Lower leg skin (tissue), 4 donors: ENCODE measurements around the gene CCL23. TPM values are rescaled to one million over a fixed set of nuclear protein-coding genes. Genes with fewer than 3 reads are reported as not detected.
"Not testable (repeated sequence)": the region's sequence is repeated elsewhere in the genome, so short reads cannot be mapped to it uniquely, and the experiment has no call there.

Source experiments
- DNase-seq, 2 donors: peaks; one replicate each; pipeline ENCODE4 v3.0.0-alpha.2; 2019; ENCODE audit warnings: low spot score in 2 of 2
- H3K4me3 ChIP-seq: fragments of 200-600 bp; sonication (generic); 2 replicates; pipeline ENCODE4 v1.5.1; 2017; ENCODE audit warnings: mild to moderate bottlenecking, low read depth; ENCODE audit not compliant: poor library complexity, severe bottlenecking
- POLR2A ChIP-seq, 2 donors: fragments of 450-650 bp; IDR thresholded peaks; one replicate each; pipeline ENCODE4 v1.6.1; 2016 to 2017; ENCODE audit warnings: antibody characterized with exemption in 2 of 2, mild to moderate bottlenecking in 1 of 2, moderate library complexity in 1 of 2
- WGBS, 2 donors: methylation state at CpG; one replicate each; pipeline ENCODE4 v1.1.5; 2018; 5-methylcytosine and 5-hydroxymethylcytosine counted together
- intact Hi-C: fragments of 100-400 bp; cut with DNase I; formaldehyde crosslinking; loops from one replicate; pipeline ENCODE4 v1.15.0; 2023; ENCODE audit warnings: low total_unique reads
- total RNA-seq, 4 donors: library from RNA; depleted of rRNA; stranded (reverse); fragments of >200 nt; gene quantifications; one replicate each; pipeline ENCODE4 v1.1.0, GENCODE V29; 2016
- TF ChIP-seq, protein P1 (sequence below), 3 donors: fragments of 450-650 bp; IDR thresholded peaks; one replicate each; pipeline ENCODE4 v1.5.1; 2016; ENCODE audit warnings: antibody characterized with exemption in 3 of 3, mild to moderate bottlenecking in 3 of 3, moderate library complexity in 2 of 3

Gene CCL23
- total RNA-seq, 4 donors from 2014 or later: 0.95 to 11.2 (median 3.9) TPM; not detected in 1

DNA sequence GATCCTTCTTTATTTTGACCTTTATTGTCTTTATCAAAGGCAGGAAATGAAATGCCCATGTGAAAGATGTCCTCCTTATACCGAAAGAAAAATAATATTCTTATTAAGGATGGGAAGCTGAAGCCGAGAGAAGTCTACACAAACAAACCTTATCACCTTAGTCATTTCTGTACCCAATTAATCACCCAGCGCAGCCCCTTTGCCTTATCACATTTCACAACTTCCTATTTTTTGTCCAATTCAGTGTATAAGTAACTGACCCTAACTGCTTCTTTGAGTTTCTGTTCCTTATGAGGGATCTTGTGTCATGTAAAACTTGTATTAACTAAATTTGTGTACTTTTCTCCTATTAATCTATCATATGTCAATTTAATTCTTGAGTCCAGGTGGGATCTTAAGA lies 16.4 kb upstream of the CCL23 start:
- no peak for DNase-seq
- intact Hi-C loops: no loop called here
- WGBS, 2 donors: 70 to 72% methylated on average over 3 of the region's 3 CpGs
- no peak for TF ChIP-seq POLR2A (IDR thresholded peaks at IDR 0.05)
- TF ChIP-seq, protein P1, sequence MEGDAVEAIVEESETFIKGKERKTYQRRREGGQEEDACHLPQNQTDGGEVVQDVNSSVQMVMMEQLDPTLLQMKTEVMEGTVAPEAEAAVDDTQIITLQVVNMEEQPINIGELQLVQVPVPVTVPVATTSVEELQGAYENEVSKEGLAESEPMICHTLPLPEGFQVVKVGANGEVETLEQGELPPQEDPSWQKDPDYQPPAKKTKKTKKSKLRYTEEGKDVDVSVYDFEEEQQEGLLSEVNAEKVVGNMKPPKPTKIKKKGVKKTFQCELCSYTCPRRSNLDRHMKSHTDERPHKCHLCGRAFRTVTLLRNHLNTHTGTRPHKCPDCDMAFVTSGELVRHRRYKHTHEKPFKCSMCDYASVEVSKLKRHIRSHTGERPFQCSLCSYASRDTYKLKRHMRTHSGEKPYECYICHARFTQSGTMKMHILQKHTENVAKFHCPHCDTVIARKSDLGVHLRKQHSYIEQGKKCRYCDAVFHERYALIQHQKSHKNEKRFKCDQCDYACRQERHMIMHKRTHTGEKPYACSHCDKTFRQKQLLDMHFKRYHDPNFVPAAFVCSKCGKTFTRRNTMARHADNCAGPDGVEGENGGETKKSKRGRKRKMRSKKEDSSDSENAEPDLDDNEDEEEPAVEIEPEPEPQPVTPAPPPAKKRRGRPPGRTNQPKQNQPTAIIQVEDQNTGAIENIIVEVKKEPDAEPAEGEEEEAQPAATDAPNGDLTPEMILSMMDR (IDR thresholded peaks at IDR 0.05): no peak
- no peak overlapping the region for H3K4me3 ChIP-seq

DNA sequence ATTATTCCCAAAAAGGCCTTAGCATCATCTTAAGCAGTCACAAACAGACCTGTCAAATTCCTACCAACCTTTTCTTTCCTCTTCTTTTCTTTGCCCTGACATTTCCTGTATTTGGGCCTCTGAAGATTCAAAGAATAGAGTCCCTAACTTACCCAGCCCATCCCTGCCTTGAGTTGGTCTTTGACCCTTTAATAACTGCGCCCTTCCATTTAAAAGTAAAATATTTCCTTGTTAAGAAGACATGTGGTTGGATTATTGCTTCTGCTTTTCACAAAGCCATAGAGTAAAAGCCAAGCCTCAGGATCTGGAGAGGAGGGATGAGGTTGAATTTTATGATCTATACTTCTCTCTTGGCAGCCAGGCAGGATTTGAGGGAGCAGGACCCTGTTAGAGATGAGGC lies 13.2 kb upstream of the CCL23 start:
- WGBS, 2 donors: 77 to 83% methylated on average over 1 of the region's 1 CpG
- H3K4me3 ChIP-seq: no peak overlapping the region
- TF ChIP-seq, protein P1 (IDR thresholded peaks at IDR 0.05): no peak
- TF ChIP-seq POLR2A (IDR thresholded peaks at IDR 0.05): no peak
- intact Hi-C loops: no loop called here
- no peak for DNase-seq

DNA sequence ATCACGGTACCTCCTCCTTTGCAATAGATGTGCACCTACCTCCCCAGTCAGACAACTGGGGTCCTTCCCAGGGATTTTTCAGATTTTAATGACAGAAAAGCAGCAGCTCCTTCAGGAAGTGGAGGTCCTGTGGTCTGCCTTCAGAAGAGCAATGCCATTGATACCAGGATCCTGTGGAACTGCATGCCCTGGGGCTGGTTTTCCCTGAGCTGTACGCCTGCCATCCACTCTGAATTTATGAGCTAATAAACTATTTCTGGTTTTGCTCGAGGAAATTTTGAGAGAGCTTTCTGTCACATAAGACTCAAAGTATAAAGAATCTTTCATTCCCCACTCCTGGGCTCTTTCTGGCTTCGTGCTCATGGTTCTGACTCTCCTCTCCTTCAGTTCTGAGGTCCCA lies 10.0 kb upstream of the CCL23 start:
- no peak overlapping the region for H3K4me3 ChIP-seq
- 18 to 33% methylated on average over 4 of the region's 4 CpGs for WGBS, 2 donors
- TF ChIP-seq, protein P1 (IDR thresholded peaks at IDR 0.05): no peak
- no peak for TF ChIP-seq POLR2A (IDR thresholded peaks at IDR 0.05)
- DNase-seq: no peak
- intact Hi-C loops: no loop called here

DNA sequence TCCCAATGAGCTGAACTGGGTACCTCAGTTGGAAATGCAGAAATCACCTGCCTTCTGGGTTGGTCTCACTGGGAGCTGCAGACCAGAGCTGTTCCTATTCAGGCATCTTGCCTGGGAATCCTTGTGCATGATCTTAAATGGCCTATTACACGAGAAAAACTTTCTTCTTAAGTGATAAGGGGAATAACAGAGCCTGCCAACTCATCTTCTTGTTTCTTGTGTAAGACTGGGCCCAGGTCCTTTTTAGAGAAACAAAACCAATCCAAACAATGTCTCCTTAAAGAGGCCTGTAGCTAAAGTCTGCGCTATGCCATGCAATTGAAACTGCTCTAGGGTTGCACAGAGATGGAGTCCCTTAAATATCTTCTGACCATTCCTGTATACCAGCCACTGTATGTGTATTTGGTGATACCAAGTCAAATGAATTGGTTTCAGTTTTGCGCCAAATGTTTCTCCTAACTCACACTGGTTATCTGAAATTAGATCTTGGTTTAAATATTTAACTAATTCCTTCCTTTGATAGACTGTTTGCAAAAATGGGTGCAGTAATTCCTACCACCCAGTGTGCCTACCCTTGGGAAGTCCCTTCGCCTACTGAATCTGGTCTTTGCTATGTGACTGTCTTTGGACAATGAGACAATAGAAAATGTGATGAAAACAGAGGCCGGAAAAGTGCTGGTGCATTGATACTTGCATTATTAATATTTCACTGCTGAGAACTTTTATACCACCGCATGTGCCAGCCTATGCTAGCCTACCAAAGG lies 6.5 kb upstream of the CCL23 start:
- intact Hi-C loops: no loop called here
- H3K4me3 ChIP-seq: no peak overlapping the region
- DNase-seq: no peak
- WGBS, 2 donors: 89 to 91% methylated on average over 6 of the region's 6 CpGs
- TF ChIP-seq POLR2A (IDR thresholded peaks at IDR 0.05): no peak
- TF ChIP-seq, protein P1 (IDR thresholded peaks at IDR 0.05): no peak

DNA sequence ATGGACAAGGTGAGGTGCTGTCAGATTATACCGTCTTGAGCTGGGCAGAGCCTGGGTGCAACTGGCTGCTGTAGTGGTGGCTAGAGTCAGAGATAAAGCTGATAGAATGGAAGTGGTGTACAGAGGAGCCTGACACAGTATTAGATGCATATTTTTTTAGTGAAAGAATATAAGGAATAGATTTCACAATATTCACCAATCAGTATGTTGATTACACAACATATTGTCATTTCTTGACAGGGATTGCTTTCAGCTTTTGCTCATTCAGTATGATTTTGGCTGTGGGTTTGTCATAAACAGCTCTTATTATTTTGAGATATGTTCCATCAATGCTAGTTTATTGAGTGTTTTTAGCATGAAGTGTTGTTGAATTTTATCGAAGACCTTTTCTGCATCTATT lies 1.7 kb upstream of the CCL23 start:
- WGBS, 2 donors: 86 to 89% methylated on average over 2 of the region's 2 CpGs
- DNase-seq: no peak
- no peak for TF ChIP-seq POLR2A (IDR thresholded peaks at IDR 0.05)
- TF ChIP-seq, protein P1 (IDR thresholded peaks at IDR 0.05): no peak
- H3K4me3 ChIP-seq: no peak overlapping the region
- intact Hi-C loops: no loop called here

DNA sequence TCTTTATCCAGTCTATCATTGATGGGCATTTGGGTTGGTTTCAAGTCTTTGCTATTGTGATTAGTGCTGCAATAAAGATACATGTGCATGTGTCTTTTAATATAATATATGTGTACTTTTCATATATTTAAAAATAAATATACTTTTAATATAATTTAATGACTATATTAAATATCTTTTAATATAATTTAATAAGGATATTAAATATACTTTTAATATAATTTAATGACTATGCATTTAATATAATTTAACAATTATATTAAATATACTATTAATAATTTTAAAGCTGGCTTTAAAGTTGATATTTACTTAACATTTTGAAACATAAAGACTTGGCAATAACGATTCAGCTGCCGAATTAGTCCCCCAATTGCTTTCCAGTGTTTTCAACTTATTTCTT lies 1.2 kb downstream of the CCL23 start:
- no peak for DNase-seq
- intact Hi-C loops: no loop called here
- TF ChIP-seq, protein P1 (IDR thresholded peaks at IDR 0.05): no peak
- TF ChIP-seq POLR2A (IDR thresholded peaks at IDR 0.05): no peak
- H3K4me3 ChIP-seq: no peak overlapping the region
- WGBS, 2 donors: 89 to 95% methylated on average over 2 of the region's 2 CpGs

DNA sequence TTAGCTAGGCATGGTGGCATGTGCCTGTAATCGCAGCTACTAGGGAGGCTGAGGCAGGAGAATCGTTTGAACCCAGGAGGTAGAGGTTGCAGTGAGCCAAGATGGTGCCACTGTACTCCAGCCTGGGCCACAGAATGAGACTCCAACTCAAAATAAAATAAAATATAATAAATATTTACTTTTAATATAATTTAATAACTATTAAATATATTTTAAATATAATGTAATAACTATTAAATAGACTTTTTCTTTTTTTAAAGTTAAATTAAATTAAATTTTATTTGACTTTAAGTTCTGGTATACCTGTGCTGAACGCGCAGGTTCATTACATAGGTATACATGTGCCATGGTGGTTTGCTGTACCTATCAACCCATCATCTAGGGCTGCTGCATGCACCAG lies 1.9 kb downstream of the CCL23 start:
- DNase-seq, intact Hi-C loops, H3K4me3 ChIP-seq: not testable (repeated sequence)
- 88 to 93% methylated on average over 4 of the region's 4 CpGs for WGBS, 2 donors
